GM19035 (cell line): ENCODE data around the gene GNA12.
"Not testable (repeated sequence)": the region's sequence is repeated elsewhere in the genome, so short reads cannot be mapped to it uniquely, and the experiment has no call there.

Experiments
- ATAC-seq: cut with Tn5 transposase; IDR thresholded peaks from one replicate; pipeline ENCODE4 v1.9.1; 2021; ENCODE audit not compliant: unreplicated experiment

The GNA12 gene

DNA sequence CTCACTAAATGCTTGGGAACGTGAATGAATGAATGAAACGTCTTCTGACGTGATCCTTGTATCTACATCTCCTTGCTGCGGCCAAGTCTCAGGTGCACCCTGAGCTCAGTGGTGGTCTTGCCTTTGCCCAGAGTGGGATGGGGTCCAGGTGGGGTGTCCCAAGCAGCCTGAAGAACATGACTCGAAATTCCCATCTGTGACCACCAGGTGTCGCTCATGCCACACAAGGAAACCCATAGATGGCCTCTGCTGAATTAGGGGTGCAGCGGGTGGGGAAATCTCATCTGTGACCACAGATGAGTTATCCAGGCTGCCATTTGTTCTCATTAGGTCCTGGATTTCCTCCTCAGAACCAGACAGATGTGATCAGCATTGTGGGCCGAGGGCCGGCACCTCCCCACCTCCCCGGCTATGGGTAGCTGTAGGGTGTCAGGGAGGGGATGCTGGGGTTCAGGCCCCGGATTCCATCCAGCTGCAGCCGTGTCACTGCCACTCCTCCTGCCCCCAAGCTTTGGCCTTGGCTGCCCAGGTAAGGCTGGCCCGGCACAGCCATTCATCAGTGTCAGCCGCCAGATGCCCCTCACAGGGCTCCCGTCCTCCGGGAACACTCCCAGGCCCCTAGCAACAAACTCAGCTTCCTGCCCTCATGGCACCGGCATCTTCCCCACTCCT, 21.0 kb upstream of the GNA12 start:
- peak; percentile 40 for ATAC-seq

DNA sequence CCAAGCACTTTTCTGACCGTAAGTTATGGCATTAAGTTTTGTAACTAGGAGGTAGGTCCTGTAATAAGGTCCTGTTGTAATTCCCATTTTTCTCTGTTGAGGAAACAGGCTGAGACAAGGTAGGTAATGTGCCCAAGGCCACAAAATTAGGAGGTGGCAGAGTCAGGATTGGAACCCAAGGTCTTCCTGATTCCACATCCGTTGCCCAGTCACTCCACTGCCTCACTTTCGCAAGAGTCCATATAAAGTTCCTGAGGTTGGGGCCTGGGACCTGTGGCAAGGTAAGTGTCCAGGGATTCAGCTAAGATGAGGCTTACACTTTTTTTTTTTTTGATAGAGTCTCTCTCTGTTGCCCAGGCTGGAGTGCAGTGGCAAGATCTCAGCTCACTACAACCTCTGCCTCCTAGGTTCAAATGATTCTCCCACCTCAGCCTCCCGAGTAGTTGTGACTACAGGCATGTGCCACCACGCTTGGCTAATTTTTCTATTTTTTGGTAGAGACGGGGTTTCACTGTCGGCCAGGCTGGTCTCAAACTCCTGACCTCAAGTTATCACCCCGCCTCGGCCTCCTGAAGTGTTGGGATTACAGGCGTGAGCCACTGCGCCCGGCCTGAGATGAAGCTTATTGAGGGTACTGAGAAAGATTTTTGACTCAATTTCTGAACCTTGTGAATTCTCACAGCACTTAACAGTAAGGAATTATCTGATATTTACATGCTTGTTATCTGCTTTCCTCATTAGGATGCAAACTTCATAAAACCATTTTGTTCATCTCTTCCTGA, 20.3 kb upstream of the GNA12 start:
- ATAC-seq = no peak

- peak; percentile 96 for ATAC-seq
Measured at GRCh38 chr7:2863461-2864066, 19.5 kb upstream of the GNA12 start.

- no peak for ATAC-seq
Measured at GRCh38 chr7:2862831-2863361, 18.8 kb upstream of the GNA12 start.

DNA sequence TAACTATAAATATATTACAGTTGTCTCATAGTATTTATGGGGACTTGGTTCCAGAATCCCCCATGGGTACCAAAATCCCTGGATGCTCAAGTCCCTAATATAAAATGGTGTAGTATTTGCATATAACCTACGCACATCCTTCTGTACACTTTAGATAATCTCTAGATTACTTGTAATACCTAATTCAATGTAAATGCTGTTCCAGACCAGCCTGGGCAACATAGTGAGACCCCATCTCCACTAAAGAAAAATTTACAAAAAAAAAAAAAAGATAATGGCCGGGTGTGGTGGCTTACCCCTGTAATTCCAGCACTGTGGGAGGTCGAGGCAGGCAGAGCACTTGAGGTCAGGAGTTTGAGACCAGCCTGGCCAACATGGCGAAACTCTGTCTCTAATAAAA, 17.4 kb upstream of the GNA12 start:
- no peak for ATAC-seq

DNA sequence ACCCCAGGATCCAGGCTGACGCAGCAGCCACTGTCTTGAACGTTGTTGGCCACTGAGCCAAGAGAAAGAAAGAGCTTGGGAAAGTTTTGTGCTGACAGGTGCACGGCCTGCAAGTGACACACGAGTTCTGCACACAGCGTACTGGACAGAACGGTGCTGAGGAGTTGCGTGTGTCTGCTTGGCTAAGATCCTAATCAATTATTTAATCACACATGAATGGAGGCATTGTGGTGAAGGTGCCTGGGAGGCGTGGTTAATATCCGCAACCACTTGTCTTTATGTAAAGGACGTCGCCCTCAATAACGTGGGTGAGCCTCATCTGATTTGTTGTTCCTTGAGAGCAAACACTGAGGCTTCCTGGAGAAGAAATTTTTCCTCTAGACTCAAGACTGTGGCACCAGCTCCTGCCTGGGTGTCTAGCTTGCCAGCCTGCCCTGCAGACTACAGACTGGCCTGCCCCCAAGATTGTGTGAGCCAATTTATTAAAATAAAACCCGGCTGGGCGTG, 16.6 kb upstream of the GNA12 start:
- no peak for ATAC-seq

GRCh38 chr7:2859952-2860351, 15.8 kb upstream of the GNA12 start:
- ATAC-seq = no peak

GRCh38 chr7:2858621-2859020, 14.5 kb upstream of the GNA12 start:
- ATAC-seq = no peak

DNA sequence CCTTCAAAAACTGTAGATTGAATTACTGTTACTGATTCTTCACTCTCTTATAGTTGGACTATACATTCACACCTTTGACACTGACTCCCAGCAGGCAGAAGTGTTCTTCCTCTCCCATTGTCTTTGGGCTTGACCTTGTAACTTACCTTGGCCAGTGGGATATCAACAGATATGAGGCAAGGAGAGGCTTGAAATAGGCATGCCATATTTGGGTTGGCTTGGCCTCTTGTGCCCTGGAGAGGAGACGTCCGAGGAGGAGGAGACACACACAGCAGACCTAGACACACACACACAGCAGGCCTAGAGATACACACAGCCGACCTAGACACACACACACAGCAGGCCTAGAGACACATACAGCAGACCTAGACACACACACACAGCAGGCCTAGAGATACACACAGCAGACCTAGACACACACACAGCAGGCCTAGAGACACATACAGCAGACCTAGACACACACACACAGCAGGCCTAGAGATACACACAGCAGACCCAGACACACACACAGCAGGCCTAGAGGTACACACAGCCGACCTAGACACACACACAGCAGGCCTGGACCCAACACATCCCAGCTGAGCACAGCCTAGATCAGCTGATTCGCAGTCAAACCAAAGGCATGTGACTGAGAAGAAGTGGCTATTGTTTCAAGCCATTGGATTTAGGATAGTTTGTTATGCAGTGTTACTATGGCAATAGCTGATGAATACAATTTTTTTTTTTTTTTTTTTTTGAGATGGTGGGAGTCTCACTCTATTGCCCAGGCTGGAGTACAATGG, 12.5 kb upstream of the GNA12 start:
- ATAC-seq = no peak

DNA sequence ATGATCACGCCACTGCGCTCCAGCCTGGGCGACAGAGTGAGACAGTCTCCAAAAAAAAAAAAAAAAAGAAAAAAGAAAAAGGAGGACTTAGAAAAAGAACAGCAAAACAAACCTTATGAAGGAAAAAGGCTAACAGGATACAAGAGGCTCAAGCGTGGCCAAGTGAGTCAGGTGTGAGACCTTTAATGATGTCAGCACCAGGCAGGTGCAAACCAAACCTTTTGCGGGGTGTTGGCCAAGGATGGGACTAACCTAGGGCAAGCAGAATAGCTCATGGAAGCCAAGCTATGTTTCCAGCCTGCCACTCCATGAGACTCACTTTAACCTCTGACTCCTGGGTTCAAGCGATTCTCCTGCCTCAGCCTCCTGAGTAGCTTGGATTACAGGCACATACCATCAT, 11.3 kb upstream of the GNA12 start:
- ATAC-seq = no peak

- not testable (repeated sequence) for ATAC-seq
Measured at GRCh38 chr7:2853552-2853951, 9.4 kb upstream of the GNA12 start.

DNA sequence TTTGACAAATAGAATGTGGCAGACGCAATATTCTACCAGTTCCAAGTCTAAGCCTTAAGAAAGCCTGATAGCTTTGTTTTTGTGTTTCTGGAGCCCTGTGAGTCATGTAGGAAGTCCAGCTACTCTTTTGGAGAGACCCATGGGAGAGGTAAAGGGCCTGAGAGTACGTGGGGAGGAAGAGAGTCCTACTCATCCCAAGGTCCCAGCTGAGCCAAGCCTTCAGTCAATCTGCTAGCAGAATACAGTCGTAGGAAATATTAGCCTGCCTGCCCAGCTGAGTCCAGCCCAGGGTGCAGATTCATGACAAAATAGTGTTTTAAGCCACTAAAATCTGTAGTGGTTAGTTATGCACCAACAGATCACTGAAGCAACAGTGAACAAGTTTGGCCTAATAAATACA, 9.0 kb upstream of the GNA12 start:
- no peak for ATAC-seq

- ATAC-seq = peak; percentile 72
Measured at GRCh38 chr7:2851497-2851896, 7.4 kb upstream of the GNA12 start.

DNA sequence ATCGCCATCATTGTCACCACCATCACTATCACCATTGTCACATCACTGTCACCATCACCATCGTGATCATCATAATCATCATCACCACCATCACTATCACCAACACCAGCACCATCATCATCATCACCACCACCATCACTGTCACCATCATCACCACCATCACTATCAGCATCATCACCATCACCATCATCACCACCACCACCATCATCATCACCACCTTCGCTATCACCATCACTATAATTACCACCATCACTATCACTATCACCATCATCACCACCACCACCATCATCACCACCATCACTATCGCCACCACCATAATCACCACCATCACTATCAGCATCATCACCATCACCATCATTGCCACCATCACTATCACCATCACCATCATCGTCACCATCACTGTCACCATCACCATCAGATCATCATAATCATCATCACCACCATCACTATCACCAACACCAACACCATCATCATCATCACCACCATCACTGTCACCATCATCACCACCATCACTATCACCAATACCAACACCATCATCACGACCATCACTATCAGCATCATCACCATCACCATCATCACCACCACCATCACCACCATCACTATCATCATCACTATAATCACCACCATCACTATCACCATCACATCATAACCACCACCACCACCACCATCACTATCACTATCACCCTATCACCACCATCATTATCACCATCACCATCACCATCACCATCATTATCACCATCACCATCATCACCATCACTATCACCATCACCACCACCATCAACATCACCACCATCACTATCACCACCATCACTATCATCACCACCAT, 6.0 kb upstream of the GNA12 start:
- ATAC-seq = no peak

- no peak for ATAC-seq
Measured at GRCh38 chr7:2845034-2845592, 1.0 kb upstream of the GNA12 start.

GRCh38 chr7:2843711-2844152, 376 bp downstream of the GNA12 start:
- ATAC-seq = peak; percentile 26

DNA sequence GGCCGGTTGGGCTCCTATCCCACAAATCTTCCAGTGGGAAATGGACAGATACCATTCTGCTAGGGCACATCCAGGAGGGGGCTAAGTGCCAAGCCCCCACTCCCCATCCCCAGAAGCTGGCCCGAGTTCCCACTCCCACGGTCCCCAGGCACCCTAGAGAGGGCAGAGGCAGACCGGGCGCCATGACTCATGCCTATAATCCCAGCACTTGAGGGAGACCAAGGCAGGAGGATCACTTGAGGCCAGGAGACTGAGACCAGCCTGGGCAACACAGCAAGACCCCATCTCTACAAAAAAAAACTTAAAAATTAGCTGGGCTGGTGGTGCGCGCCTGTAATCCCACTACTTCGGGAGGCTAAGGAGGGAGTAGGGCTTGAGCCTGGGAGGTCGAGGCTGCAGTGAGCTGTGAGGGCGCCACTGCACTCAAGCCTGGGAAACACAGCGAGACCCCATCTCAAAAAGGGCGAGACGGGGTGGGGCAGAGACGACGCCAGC, 870 bp downstream of the GNA12 start:
- no peak for ATAC-seq

DNA sequence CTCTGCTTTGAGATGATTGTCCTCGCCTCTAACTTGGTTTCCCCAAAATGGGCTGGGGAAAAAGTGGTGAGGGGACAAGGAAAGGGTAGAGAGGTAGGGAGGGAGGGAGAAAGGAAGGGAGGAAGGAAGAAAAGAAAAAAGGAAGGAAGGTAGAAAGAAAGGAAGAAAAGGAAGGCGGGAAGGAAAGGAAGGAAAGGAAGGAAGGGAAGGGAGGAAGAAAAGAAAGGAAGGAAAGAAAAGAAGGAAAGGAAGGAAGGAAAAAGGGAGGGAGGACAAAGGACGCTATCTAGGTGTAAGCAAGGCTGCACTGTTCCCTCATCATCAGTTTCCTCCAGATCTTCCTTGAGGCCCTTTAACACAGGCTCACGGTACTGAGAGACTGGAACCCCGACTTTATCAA, 2.2 kb downstream of the GNA12 start:
- ATAC-seq = no peak

DNA sequence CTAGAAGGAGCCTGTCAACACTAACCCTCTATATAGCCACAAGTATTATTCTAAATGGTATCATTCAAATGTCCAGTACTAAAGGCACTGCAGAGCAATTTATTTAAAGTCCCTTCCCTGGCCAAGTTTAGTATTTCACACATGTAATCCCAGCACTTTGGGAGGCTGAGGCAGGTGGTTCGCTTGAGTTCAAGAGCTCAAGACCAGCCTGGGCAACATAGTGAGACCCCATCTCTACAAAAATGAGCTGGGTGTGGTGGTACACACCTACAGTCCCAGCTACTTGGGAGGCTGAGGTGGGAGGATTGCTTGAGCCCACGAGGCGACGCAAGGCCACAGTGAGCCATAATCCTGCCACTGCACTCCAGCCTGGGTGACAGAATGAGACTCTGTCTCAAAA, 3.6 kb downstream of the GNA12 start:
- no peak for ATAC-seq
